Measurements from ENCODE around the gene TPD52L1.

The TPD52L1 gene

DNA sequence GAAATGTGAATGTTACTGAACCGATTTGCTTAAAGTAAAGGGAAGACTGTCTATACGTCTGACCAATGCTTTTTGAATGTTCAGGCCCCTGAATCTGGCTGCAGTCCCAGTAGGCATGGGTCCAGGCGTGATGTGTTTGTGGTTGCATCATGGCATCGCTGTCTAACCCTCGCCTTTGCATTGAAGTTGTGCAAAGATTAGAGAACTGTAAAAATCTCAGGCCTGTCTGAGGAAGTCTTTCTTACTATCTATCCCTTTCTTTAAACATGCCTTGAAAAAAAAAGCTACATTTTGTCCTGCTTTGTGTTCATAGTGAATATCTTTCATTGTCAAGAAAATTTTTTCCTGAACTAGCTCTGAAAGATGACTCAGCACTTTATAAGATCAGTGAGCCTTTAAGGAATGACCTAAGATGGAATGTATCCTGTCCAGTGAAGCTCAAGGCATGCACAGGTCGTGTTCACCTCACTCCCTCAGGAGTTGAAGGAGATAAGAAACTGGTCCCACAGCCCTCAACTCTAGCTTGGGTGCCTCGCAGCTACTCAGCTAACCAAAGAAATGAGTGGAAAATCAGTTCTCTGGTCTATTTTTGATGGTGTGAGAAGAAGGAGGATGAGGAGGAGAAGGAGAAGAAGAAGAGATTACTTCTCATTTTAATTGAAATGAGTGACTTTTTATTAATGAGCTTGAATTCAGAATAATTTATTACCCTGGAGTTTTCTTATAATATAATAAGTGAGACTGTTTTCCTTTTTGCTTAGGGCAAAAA lies 48.6 kb downstream of the TPD52L1 start:
- Histone ChIP-seq H4K20me1 (ENCODE audit: control insufficient read depth, insufficient read depth, low read depth, low read length) (no peaks in the 10 kb centered on the region), H3K27me3 (ENCODE audit: control insufficient read depth, low read length) (peaks cover 4% of the 10 kb centered on the region; the same call in 1 of the 2 replicates), H3K9me2 (replicated peaks; ENCODE audit: control insufficient read depth, low read length) (no peaks in the 10 kb centered on the region), H3K9me3 (ENCODE audit: control insufficient read depth, insufficient read depth, low read length) (no peaks in the 10 kb centered on the region), H3K4me3 (ENCODE audit: low read length) (no peak overlapping the region), H3K36me3 (ENCODE audit: control insufficient read depth, low read length) (no peaks in the 10 kb centered on the region), H3K79me2 (ENCODE audit: control insufficient read depth, low read length) (no peaks in the 10 kb centered on the region), H3F3A (ENCODE audit: control insufficient read depth, insufficient read depth) (no peaks in the 10 kb centered on the region), H3K4me2 (ENCODE audit: low read length) (no peak overlapping the region), H3K4me1 (ENCODE audit: control insufficient read depth, low read length) (no peaks in the 10 kb centered on the region), H3K27ac (ENCODE audit: low read depth, low read length) (no peak overlapping the region)
- no peak for TF ChIP-seq EZH2phosphoT487 (IDR thresholded peaks at IDR 0.05; ENCODE audit: borderline replicate concordance, low read length)
- TF ChIP-seq, protein P1, sequence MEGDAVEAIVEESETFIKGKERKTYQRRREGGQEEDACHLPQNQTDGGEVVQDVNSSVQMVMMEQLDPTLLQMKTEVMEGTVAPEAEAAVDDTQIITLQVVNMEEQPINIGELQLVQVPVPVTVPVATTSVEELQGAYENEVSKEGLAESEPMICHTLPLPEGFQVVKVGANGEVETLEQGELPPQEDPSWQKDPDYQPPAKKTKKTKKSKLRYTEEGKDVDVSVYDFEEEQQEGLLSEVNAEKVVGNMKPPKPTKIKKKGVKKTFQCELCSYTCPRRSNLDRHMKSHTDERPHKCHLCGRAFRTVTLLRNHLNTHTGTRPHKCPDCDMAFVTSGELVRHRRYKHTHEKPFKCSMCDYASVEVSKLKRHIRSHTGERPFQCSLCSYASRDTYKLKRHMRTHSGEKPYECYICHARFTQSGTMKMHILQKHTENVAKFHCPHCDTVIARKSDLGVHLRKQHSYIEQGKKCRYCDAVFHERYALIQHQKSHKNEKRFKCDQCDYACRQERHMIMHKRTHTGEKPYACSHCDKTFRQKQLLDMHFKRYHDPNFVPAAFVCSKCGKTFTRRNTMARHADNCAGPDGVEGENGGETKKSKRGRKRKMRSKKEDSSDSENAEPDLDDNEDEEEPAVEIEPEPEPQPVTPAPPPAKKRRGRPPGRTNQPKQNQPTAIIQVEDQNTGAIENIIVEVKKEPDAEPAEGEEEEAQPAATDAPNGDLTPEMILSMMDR (IDR thresholded peaks at IDR 0.05; ENCODE audit: low read depth, low read length, poor library complexity, severe bottlenecking): no peak

DNA sequence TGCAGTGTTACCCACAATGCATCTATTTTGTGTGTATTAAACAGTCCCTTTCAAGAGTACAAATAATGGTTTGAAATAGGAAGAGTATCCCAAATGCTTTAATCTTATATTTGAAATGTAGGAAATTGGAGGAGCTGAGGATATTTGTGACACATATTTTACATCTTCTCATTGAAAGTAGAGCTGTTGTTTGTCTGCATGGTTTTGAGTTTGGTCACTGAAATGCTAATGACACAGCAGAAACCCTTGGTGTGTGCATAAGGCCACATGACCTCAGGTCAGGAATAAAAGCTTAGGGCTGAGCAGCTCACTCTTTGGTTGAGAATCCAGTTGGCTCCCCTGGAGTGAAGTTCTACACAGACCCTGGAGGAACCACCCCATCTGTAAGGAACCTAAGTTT lies 49.8 kb downstream of the TPD52L1 start:
- Histone ChIP-seq H3K4me1 (ENCODE audit: control insufficient read depth, low read length) (no peaks in the 10 kb centered on the region), H3K9me2 (replicated peaks; ENCODE audit: control insufficient read depth, low read length) (no peaks in the 10 kb centered on the region), H3K36me3 (ENCODE audit: control insufficient read depth, low read length) (no peaks in the 10 kb centered on the region), H3F3A (ENCODE audit: control insufficient read depth, insufficient read depth) (no peaks in the 10 kb centered on the region), H3K27ac (ENCODE audit: low read depth, low read length) (no peak overlapping the region), H3K4me3 (ENCODE audit: low read length) (no peak overlapping the region), H3K4me2 (ENCODE audit: low read length) (no peak overlapping the region), H4K20me1 (ENCODE audit: control insufficient read depth, insufficient read depth, low read depth, low read length) (no peaks in the 10 kb centered on the region), H3K79me2 (ENCODE audit: control insufficient read depth, low read length) (no peaks in the 10 kb centered on the region), H3K9me3 (ENCODE audit: control insufficient read depth, insufficient read depth, low read length) (no peaks in the 10 kb centered on the region), H3K27me3 (ENCODE audit: control insufficient read depth, low read length) (no peaks in the 10 kb centered on the region)
- TF ChIP-seq, protein P1 (IDR thresholded peaks at IDR 0.05; ENCODE audit: low read depth, low read length, poor library complexity, severe bottlenecking): no peak
- no peak for TF ChIP-seq EZH2phosphoT487 (IDR thresholded peaks at IDR 0.05; ENCODE audit: borderline replicate concordance, low read length)

DNA sequence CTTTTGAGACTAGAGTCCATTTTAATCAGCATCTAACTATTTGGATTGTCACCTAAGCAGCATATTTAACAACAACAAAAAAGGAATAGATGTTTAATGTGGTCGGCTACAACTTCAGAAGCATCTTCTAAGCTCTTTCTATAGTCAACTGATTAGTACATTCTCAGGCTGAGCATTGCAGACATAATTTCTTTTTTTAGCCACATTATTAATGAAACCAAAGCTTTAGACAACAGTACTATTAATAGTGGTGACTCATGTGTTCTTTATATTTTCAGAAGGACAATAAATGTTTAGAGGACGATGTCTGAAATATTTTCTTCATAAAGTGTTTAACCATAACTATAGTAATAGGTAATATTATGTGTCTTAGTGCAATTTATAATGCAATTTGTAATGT lies 52.4 kb downstream of the TPD52L1 start:
- no peak overlapping the region for H3K4me3 ChIP-seq (ENCODE audit: low read length)
- no peaks in the 10 kb centered on the region for H3K4me1 ChIP-seq (ENCODE audit: control insufficient read depth, low read length)
- TF ChIP-seq, protein P1 (IDR thresholded peaks at IDR 0.05; ENCODE audit: low read depth, low read length, poor library complexity, severe bottlenecking): no peak
- no peak for TF ChIP-seq EZH2phosphoT487 (IDR thresholded peaks at IDR 0.05; ENCODE audit: borderline replicate concordance, low read length)
- H4K20me1 ChIP-seq (ENCODE audit: control insufficient read depth, insufficient read depth, low read depth, low read length): no peaks in the 10 kb centered on the region
- H3K27ac ChIP-seq (ENCODE audit: low read depth, low read length): no peak overlapping the region
- no peaks in the 10 kb centered on the region for H3K27me3 ChIP-seq (ENCODE audit: control insufficient read depth, low read length)
- no peaks in the 10 kb centered on the region for H3K79me2 ChIP-seq (ENCODE audit: control insufficient read depth, low read length)
- H3K9me2 ChIP-seq (replicated peaks; ENCODE audit: control insufficient read depth, low read length): no peaks in the 10 kb centered on the region
- no peaks in the 10 kb centered on the region for H3F3A ChIP-seq (ENCODE audit: control insufficient read depth, insufficient read depth)
- no peak overlapping the region for H3K4me2 ChIP-seq (ENCODE audit: low read length)
- no peaks in the 10 kb centered on the region for H3K36me3 ChIP-seq (ENCODE audit: control insufficient read depth, low read length)
- H3K9me3 ChIP-seq (ENCODE audit: control insufficient read depth, insufficient read depth, low read length): no peaks in the 10 kb centered on the region
